Activated CD8-positive, alpha-beta memory T cell treated with anti-CD3 and anti-CD28 coated beads, Interleukin-2, amount 50 U/mL, for 1 hour (primary cell): ENCODE data around the gene MAGED2.
"Not testable (repeated sequence)": the region's sequence is repeated elsewhere in the genome, so short reads cannot be mapped to it uniquely, and the experiment has no call there.

Experiments
- DNase-seq: peaks from one replicate; pipeline ENCODE4 v3.0.0-alpha.2; 2020; ENCODE audit errors: extremely low read depth

MAGED2 gene

GRCh38 chrX:54807524-54808108 lies at the start of gene MAGED2:
Gene MAGED2, plus strand, starts transcription at chrX:54807745. Its CDS starts 1,587 bp downstream, at chrX:54809332.
- DNase-seq = no peak

- DNase-seq = no peak
Observed at GRCh38 chrX:54758114-54759055, 49.2 kb upstream of the MAGED2 start.

GRCh38 chrX:54774391-54775094 lies 33.0 kb upstream of the MAGED2 start:
- DNase-seq = not testable (repeated sequence)

GRCh38 chrX:54776061-54776460 lies 31.5 kb upstream of the MAGED2 start:
- DNase-seq = no peak

- DNase-seq = no peak
Observed at GRCh38 chrX:54776987-54777672, 30.4 kb upstream of the MAGED2 start.

- DNase-seq = no peak
Observed at GRCh38 chrX:54785901-54786300, 21.6 kb upstream of the MAGED2 start.

- DNase-seq = no peak
Observed at GRCh38 chrX:54786967-54787366, 20.6 kb upstream of the MAGED2 start.

- DNase-seq = no peak
Observed at GRCh38 chrX:54788446-54788845, 19.1 kb upstream of the MAGED2 start.

GRCh38 chrX:54789405-54789804 lies 18.1 kb upstream of the MAGED2 start:
- not testable (repeated sequence) for DNase-seq

- DNase-seq = no peak
Observed at GRCh38 chrX:54794028-54794427, 13.5 kb upstream of the MAGED2 start.

- DNase-seq = no peak
Observed at GRCh38 chrX:54794795-54795194, 12.8 kb upstream of the MAGED2 start.

- DNase-seq = no peak
Observed at GRCh38 chrX:54798137-54798536, 9.4 kb upstream of the MAGED2 start, which contains the start of gene ITIH6. Gene ITIH6, minus strand, starts transcription at chrX:54798255. Its CDS starts 45 bp downstream, at chrX:54798210.

- no peak for DNase-seq
Observed at GRCh38 chrX:54799046-54799445, 8.5 kb upstream of the MAGED2 start.

- DNase-seq = no peak
Observed at GRCh38 chrX:54808109-54808604, 612 bp downstream of the MAGED2 start.

- peak; percentile 80 for DNase-seq
Observed at GRCh38 chrX:54808605-54809483, 1.3 kb downstream of the MAGED2 start.

- no peak for DNase-seq
Observed at GRCh38 chrX:54810532-54810931, 3.0 kb downstream of the MAGED2 start.

GRCh38 chrX:54811301-54811885 lies 3.8 kb downstream of the MAGED2 start:
- DNase-seq = no peak

- no peak for DNase-seq
Observed at GRCh38 chrX:54812306-54812705, 4.8 kb downstream of the MAGED2 start.

- DNase-seq = no peak
Observed at GRCh38 chrX:54817220-54817820, 9.8 kb downstream of the MAGED2 start.

- no peak for DNase-seq
Observed at GRCh38 chrX:54818221-54818620, 10.7 kb downstream of the MAGED2 start.
